Suppressor macrophage treated with lipopolysaccharide for 1 hour (primary cell): ENCODE measurements around the gene DNM2.
"Not testable (repeated sequence)": the region's sequence is repeated elsewhere in the genome, so short reads cannot be mapped to it uniquely, and the experiment has no call there.

ENCODE experiments used
- DNase-seq, 3 donors: peaks; one replicate each; pipeline ENCODE4 v3.0.0-alpha.2; 2020 to 2022

Gene DNM2

DNA sequence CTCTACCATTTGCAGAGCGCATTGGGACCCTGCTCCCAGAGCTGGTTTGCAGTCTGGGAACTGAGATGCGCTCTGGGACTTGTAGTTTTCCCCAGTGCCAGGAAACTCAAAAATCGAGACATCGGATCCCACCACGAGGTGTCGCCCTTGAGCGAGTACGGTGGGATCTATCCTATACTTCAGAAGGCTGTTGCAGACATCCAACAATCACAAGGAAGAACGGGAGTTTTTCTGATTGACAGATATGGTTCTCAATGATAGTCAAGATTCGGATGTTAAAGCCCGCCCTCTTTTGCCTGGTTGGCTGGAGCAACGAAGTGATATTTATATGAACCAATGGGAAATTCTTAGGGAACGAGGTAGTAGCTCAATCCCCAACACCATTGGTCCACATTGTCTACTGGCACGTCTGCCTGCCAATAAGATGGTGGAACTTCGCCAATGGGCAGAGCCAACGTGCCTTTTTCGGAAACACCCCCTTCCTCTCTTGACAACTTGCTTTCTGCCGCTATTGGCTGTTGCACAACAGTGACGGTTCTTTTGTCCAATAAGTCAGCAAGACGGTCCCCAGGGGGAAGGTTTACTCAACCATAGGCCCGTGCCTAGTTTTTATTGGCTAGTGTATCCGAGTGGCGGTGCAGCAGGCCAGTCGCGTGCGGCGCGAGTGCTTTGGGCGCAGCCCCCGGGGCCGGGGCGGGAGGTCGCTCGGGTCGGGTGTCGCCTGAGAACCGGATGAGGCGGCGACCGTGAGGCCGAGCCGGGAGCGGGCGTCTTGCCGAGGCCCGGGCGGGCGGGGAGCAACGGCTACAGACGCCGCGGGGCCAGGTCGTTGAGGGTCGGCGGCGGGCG lies at the start of gene DNM2:
Gene DNM2 (plus strand): TSS at position 724 of the 849 bp plus-strand sequence. CDS start 164 bp downstream, outside the sequence.
- peak; percentile 99 to 100 (median 99) for DNase-seq

DNA sequence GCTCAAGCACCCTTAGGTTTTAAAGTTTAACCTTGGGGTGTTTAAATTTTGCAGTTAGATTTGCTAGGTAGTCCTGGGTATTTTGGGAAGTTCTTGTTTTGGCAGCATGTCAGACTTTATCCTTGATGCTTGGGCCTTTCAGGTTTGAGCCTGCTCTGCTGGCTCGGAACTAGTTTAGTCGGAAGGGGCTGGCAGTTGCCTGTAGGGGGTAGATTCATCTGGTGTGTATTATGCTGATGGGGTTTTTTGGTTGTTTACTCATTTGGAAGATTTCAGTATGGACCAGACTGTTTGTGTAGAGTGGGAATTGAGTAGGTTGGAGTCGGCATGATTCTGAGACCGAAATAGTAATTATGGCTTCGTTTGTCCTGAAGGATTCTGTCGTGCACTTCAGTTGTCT lies 48.6 kb upstream of the DNM2 start:
- no peak for DNase-seq

DNA sequence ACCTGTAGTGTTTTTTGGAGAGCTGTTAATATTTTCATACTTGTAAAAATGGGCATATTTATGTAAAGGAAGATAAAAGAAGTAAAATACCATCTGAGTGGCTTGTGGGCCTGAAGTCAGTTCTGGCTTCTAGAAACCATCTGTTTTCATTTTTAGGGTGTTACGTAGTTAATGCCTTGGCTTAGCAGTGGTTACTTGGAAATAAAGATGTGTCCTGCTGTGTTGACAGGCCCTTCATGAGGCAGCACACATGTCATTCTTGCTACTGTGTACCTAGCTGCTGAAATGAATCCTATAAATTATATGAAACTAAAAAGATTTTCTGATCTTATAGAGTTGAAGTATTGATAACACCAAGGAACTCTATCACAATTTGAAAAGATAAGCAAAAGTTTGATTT lies 47.7 kb upstream of the DNM2 start:
- no peak for DNase-seq

DNA sequence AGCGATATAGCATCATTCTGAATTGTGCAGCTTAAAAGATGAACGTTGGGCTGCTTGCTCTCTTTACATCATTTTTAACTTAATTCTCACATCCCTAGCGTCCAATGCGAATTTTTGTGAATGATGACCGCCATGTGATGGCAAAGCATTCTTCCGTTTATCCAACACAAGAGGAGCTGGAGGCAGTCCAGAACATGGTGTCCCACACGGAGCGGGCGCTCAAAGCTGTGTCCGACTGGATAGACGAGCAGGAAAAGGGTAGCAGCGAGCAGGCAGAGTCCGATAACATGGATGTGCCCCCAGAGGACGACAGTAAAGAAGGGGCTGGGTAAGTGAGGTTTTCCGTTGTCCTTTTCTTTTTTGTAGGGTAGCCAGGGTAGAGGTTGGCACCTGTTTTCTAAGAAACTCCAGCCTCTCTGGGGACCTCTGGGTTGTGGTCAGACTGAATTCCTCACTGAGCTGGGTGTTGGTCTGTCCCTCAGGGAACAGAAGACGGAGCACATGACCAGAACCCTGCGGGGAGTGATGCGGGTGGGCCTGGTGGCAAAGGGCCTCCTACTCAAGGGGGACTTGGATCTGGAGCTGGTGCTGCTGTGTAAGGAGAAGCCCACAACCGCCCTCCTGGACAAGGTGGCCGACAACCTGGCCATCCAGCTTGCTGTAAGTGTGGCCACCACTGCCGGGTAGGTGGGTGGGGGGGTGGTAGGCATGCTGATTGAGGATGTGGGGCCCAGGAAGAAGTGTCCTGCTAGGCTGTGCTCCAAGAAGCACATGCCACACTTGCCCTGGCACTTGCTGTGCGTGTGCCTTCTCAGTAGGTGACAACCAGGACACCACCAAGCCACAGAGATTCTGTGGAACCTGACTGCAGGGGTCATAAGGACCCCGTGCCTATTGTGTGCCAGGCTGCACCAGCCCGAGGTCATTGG lies 46.7 kb upstream of the DNM2 start:
- no peak for DNase-seq

DNA sequence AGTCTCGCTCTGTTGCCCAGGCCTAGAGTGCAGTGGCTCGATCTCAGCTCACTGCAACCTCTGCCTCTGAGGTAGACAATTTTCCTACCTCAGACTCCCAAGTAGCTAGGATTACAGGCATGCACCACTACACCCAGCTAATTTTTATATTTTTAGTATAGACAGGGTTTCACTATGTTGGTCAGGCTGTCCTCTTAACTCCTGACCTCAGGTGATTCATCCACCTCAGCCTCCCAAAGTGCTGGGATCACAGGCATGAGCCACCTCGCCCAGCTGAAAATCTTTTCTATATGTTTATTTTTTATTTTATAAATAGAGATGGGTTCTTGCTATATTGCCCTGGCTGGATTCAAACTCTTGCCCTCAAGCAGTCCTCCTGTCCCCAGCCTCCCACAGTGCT lies 46.0 kb upstream of the DNM2 start:
- DNase-seq, result not testable (repeated sequence)

DNA sequence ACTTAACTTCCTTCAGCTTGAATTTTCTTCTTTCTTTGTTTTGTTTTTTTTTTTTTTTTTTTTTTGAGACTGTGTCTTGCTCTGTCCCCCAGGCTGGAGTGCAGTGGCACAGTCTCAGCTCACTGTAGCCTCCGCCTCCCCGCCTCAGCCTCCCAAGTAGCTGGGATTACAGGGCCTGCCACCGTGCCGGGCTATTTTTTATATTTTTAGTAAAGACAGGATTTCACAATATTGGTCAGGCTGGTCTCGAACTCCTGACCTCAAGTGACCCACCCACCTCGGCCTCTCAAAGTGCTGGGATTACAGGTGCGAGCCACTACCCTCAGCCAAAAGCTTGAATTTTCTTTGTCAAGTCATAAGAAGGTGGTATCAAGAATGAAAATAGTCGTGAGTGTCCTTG lies 42.7 kb upstream of the DNM2 start:
- DNase-seq, result not testable (repeated sequence)

DNA sequence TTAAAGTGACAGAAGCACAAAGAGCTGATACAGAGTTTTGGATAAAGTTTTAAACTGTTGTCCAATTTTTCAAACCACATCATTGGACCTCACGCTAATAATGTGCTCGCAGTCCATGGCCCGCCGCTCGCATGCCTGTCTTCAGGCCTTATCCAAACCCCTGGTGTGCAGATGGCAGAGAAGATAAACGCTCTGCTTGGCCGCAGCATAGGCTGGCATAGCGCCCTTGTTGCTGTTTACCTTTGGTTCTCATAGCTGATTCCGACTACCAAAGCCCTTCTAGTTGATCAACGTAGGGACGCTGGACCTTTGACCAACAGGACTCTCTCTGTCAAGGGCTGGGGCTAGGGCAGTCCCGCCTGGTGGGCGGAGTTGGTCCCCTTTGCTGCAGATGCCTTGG lies 40.1 kb upstream of the DNM2 start:
- DNase-seq, result no peak

DNA sequence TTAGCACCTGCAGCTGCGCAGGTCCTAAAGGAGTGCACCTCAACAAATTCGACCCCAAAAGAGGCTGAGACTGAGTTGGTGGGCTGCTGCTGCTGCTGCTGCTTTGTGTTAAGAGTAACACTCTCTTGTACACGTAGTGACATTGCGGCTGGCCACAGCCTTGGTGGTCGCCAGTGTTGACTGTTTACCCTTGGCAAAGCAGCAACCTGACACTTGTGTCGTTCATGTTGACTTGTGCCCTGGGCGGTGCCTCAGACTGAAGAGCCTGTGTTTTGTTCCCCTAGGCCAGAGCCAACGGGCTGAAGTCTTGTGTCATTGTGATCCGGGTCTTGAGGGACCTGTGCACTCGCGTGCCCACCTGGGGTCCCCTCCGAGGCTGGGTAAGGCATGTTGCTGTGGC lies 39.1 kb upstream of the DNM2 start:
- DNase-seq, result no peak

DNA sequence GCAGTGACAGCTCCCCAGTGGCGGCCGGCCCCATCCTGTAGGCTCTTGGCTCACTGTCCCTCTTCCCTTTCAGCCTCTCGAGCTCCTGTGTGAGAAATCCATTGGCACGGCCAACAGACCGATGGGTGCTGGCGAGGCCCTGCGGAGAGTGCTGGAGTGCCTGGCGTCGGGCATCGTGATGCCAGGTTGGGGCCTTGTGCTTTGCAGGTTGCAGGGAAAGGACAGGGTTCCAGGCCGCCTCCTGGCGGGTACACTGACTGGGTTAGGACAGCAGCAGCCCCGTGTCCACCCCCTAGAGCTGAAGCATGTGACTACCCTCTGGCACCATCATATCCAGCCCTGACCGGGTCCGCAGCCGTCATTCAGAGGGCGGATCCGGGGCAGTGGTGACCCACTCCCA lies 38.1 kb upstream of the DNM2 start:
- no peak for DNase-seq

DNA sequence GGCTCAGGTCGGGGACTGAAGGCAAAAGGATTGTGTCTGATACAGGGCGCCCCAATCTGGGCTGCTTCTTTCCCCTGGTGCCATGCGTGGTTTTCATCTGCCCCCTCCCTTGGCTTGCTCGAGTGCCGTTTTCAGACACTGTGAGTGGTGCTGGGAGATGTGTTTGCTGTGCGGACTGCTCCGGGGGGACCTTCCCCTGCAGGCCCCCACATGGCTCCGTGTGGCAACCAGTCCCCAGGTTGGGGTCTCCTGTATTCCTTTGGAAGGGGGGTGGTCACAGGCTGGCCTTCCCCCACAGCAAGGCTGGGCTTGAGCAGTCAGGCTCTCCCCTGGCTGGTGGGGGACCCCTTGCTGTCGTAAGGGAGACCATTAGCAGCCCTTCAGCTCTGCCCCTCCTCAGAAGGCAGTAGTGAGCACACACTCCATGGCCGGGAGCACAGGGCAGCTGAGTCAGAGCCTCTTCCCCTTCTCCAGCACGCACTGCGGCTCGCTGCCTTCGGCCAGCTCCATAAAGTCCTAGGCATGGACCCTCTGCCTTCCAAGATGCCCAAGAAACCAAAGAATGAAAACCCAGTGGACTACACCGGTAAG lies 37.2 kb upstream of the DNM2 start:
- no peak for DNase-seq

DNA sequence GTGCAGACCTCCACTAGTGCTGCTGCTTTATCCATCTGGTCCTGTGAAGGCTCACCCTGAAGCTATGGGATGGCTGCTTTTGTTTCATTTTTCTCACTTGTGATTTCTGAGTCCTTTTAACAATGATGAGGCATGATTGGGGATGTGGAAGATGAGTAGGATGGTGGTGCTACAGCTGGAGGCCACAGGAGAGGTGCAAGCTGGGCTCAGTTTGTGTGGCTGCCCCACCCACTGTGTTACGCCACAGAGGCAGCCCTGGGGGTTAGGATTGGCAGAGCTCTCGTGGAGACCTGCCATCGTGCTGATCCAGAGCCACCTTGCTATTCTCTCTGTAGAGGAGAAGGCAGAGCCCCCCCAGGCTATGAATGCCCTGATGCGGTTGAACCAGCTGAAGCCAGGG lies 36.2 kb upstream of the DNM2 start:
- DNase-seq, result no peak

DNA sequence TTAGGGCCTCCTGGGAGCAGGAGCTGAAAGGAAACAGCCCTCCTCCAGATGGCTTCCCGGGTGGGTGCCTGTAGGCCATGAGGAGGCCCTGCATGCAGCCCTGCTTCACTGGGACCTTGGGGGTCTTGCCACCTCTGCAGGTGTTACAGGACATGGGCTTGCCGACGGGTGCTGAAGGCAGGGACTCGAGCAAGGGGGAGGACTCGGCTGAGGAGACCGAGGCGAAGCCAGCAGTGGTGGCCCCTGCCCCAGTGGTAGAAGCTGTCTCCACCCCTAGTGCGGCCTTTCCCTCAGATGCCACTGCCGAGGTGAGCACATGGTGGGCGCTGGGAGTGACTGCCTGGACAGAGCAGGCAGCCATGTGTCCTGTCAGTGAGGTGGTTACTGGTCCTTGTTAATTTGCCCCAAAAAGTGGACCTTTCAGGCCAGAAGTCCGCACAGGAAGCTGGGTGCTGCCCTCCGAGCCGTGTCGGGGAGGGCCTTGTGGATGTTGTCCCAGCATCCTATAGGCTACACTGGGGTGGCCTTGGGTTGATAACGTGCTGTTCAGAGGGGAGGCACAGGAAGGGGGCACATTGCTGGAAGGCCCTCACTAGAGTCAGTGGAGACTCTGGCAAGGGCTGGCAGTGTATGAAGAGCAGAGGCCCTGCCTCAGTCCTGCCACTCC lies 35.3 kb upstream of the DNM2 start:
- DNase-seq, result no peak

DNA sequence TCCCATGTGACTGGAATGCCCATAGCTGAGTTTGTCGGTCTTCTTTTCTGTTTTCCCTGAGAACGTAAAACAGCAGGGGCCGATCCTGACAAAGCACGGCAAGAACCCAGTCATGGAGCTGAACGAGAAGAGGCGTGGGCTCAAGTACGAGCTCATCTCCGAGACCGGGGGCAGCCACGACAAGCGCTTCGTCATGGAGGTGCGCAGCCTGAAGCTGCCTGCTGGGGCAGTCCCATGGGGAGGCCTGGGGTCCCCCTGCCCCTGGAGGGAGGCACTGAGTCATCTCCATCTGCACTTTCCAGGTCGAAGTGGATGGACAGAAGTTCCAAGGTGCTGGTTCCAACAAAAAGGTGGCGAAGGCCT lies 34.8 kb upstream of the DNM2 start:
- no peak for DNase-seq

DNA sequence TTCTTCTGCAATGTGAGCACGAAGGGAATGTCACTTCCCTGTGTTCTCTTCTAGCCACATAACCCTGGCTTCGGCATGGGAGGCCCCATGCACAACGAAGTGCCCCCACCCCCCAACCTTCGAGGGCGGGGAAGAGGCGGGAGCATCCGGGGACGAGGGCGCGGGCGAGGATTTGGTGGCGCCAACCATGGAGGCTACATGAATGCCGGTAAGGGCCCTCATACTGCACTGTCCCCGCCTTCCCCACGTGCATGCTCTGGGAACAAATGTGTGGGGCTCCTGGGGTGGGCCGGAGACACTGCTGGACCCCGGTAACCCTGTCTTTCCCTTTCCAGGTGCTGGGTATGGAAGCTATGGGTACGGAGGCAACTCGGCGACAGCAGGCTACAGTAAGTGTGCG lies 34.3 kb upstream of the DNM2 start:
- DNase-seq, result no peak

DNA sequence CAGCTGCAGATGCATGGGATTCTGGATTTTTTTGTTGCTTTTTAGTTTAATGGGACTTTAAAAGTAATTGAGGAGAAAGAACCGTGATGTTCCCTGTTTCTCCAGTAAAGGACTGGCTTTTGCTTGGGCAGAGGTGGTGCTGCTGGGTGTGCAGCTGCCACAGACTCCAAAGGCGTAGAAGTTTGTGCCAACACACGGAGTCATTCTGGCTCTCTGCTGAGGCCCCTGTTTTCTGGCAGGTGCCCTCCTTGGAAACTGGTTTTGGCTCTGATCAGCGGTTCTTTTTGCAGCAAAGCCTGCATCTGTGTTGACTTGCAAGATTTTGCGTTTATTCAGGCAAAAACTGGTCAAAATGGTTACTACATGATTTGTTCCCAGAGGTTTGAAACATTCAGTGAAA lies 32.7 kb upstream of the DNM2 start:
- DNase-seq, result no peak

DNA sequence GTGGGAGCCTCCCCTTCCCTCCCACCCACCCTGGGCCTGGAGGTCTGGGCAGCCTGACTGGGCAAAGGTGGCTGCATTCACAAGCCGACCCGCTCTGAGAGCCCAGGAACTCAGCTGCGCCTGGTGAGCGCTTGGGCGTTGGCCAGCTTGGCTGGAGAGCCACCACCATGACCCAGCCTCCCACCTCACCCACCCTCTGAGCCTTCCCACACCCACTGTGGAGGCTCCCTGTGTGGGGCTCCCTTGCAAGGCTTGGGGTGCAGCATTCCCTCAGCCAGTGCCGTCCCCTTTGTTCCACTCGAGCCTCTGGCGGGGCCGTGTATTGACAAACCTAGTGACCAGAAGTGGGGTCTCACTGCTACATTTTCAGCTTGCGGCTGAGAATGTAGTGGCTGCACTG lies 31.7 kb upstream of the DNM2 start:
- no peak for DNase-seq

DNA sequence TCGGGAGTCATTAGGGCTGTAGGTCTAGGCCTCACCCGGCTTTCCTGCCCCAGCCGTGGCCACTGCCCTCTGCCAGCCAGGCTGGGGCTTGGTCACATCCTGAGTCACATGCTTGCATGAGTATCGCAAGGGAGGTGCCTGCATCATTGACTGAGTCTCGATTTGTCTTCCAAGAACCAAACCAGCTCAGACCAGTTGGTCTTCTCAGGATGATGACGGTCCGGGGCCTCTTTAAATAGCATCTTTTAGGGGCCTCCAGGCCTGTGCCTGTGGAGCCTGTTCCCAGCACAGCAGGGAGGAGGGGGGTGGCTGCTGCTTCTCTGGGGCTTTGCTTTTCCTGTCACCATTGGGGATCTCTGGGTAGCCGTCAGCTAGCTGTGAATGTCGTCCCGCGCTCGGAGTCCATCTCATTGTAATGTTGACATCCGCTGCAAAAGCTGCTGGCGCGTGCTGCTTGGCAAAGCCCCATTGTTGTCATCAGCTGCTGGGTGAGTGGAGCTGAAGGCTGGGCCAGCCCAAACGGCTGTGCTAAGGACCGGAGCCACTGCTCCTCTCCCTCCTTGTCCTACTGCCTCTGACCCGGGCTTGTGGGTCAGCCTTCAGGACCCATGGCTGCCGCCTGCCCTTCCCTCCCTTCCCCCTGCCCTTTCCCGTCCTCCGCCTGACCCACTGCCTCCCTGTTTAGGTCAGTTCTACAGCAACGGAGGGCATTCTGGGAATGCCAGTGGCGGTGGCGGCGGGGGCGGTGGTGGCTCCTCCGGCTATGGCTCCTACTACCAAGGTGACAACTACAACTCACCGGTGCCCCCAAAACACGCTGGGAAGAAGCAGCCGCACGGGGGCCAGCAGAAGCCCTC lies 31.0 kb upstream of the DNM2 start:
- no peak for DNase-seq

DNA sequence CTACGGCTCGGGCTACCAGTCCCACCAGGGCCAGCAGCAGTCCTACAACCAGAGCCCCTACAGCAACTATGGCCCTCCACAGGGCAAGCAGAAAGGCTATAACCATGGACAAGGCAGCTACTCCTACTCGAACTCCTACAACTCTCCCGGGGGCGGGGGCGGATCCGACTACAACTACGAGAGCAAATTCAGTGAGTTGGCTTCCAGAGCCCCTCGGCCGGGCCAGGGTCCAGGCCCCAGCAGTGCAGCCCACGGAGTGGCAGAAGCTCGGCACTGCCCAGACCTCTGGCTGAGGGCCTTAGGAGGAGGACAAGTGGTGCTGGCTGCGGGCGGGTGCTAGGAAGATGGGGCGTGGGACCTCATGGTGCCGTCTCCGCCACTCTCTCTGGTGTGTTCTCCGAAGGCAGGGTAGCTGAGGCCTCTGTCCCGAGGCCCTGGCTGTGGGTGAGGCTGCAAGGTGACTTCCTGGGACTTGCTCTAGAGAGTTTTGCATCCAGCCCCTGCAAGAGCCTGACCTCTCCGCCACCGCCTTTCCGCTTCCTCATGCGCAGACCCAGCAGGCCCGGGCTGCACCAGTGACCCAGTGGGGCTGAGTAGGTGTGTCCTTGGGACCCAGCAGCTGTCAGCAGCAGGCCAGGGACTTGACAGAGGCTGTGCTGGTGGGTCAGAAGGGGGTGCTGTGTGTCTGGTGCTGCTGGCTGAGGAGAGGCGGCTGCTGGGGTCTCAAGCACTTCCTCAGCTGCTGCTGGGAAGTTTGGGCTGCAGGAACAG lies 30.2 kb upstream of the DNM2 start:
- DNase-seq, result no peak

DNA sequence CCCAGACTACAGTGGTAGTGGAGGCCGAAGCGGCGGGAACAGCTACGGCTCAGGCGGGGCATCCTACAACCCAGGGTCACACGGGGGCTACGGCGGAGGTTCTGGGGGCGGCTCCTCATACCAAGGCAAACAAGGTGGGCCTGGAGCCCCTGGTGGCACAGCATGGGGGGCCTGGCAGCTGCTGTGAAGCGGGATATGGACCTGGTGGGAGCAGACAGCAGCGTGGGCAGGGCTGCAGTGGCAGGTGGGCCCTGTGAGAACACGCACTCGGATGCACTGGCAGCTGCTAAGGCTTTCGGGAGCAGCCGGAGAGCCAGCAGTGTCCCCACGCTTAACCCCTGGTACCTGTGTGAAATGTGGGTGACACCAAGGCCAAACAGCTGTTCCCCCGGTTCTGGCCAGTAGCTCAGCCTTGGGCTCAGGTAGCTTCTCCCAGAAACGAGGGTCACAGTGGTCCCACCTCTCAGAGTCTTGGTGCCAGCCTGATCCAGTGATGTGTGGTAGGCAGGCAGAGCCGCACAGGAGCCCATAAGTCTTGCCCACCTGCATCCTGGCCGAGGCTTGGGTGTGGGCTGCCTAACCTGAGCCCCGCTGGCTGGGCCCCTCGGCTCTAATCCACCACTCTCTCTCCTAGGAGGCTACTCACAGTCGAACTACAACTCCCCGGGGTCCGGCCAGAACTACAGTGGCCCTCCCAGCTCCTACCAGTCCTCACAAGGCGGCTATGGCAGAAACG lies 29.2 kb upstream of the DNM2 start:
- no peak for DNase-seq

DNA sequence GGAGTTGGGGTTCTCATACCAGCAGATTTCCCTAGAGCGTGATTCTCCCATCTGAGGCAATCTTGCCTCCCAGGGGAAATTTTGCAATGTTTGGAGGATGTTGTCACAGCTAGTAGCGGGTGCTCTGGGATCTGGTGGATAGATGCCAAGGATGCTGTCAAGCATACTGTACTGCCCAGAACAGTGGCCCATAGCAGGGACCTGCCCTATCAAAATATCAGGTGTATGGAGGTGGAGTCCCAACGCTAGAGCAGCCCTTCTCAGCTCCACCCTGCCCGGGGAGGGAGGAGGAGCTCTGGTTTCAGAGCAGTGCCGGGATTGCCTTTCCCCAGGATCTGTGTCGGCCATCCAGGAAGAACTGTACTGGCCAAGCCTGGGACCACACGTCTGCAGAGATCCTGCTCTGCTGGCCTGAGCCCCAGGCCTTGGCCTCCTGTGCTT lies 27.5 kb upstream of the DNM2 start:
- DNase-seq, result peak in 2 of 3 donors; percentile 28 to 43
